T-helper 2 cell (primary cell): Measurements from ENCODE around the gene PIK3CD.
"Not testable (repeated sequence)": the region's sequence is repeated elsewhere in the genome, so short reads cannot be mapped to it uniquely, and the experiment has no call there.

Experiments used
- DNase-seq, 5 experiments: peaks; one replicate each; pipeline versions ENCODE4 v3.0.0 to v3.0.0-alpha.2; 2012 to 2022

The PIK3CD gene

GRCh38 chr1:9737057-9737456 lies 85.5 kb downstream of the PIK3CD start:
- no peak for DNase-seq

GRCh38 chr1:9737671-9738070 lies 86.1 kb downstream of the PIK3CD start:
- no peak for DNase-seq

- no peak for DNase-seq
Observed at GRCh38 chr1:9744106-9744799, 92.7 kb downstream of the PIK3CD start.

- DNase-seq = no peak
Observed at GRCh38 chr1:9746211-9746610, 94.7 kb downstream of the PIK3CD start.

GRCh38 chr1:9746651-9747050 lies 95.1 kb downstream of the PIK3CD start:
- DNase-seq = no peak

GRCh38 chr1:9748391-9748790 lies 96.9 kb downstream of the PIK3CD start:
- not testable (repeated sequence) for DNase-seq

GRCh38 chr1:9749361-9749760 lies 97.8 kb downstream of the PIK3CD start:
- DNase-seq = no peak

- DNase-seq = no peak
Observed at GRCh38 chr1:9751971-9752370, 100.4 kb downstream of the PIK3CD start.

- DNase-seq = no peak
Observed at GRCh38 chr1:9753121-9753531, 101.6 kb downstream of the PIK3CD start.

GRCh38 chr1:9755441-9755995 lies 104.0 kb downstream of the PIK3CD start:
- no peak for DNase-seq

GRCh38 chr1:9758559-9759121 lies 107.1 kb downstream of the PIK3CD start:
- DNase-seq = no peak

GRCh38 chr1:9759939-9760338 lies 108.4 kb downstream of the PIK3CD start:
- no peak for DNase-seq

GRCh38 chr1:9760824-9761223 lies 109.3 kb downstream of the PIK3CD start:
- DNase-seq = no peak

- no peak for DNase-seq
Observed at GRCh38 chr1:9761855-9762254, 110.3 kb downstream of the PIK3CD start.

GRCh38 chr1:9762446-9762845 lies 110.9 kb downstream of the PIK3CD start:
- not testable (repeated sequence) for DNase-seq

GRCh38 chr1:9763914-9764313 lies 112.4 kb downstream of the PIK3CD start:
- no peak for DNase-seq

GRCh38 chr1:9764550-9764949 lies 113.0 kb downstream of the PIK3CD start:
- no peak for DNase-seq

- no peak for DNase-seq
Observed at GRCh38 chr1:9766759-9767442, 115.4 kb downstream of the PIK3CD start.

- peak in 2 of 5 experiments; percentile 22 to 40 for DNase-seq
Observed at GRCh38 chr1:9767964-9768668, 116.6 kb downstream of the PIK3CD start.

- no peak for DNase-seq
Observed at GRCh38 chr1:9768983-9769382, 117.5 kb downstream of the PIK3CD start.

- no peak for DNase-seq
Observed at GRCh38 chr1:9770298-9770697, 118.8 kb downstream of the PIK3CD start.

- DNase-seq = no peak
Observed at GRCh38 chr1:9774712-9775679, 123.5 kb downstream of the PIK3CD start.
